Fibroblast of mammary gland (primary cell): Measurements from ENCODE around the gene SULT2B1.

Experiments
- DNase-seq: peaks from one replicate; pipeline ENCODE4 v3.0.0-alpha.2; 2010; ENCODE audit warnings: low read depth
- H3K4me3 ChIP-seq: 2 replicates; pipeline ENCODE4 v1.5.1; 2011; ENCODE audit warnings: low read depth, mild to moderate bottlenecking, low read length, moderate library complexity; ENCODE audit not compliant: control insufficient read depth
- TF ChIP-seq, protein P1 (sequence below): conservative IDR thresholded peaks from 2 replicates; pipeline ENCODE4 v1.5.1; 2011; ENCODE audit warnings: low read depth, low read length, inconsistent platforms; ENCODE audit not compliant: control insufficient read depth, insufficient read depth

SULT2B1 gene

GRCh38 chr19:48632692-48633147, 80.7 kb downstream of the SULT2B1 start:
- DNase-seq, result peak; percentile 64
- TF ChIP-seq, protein P1, sequence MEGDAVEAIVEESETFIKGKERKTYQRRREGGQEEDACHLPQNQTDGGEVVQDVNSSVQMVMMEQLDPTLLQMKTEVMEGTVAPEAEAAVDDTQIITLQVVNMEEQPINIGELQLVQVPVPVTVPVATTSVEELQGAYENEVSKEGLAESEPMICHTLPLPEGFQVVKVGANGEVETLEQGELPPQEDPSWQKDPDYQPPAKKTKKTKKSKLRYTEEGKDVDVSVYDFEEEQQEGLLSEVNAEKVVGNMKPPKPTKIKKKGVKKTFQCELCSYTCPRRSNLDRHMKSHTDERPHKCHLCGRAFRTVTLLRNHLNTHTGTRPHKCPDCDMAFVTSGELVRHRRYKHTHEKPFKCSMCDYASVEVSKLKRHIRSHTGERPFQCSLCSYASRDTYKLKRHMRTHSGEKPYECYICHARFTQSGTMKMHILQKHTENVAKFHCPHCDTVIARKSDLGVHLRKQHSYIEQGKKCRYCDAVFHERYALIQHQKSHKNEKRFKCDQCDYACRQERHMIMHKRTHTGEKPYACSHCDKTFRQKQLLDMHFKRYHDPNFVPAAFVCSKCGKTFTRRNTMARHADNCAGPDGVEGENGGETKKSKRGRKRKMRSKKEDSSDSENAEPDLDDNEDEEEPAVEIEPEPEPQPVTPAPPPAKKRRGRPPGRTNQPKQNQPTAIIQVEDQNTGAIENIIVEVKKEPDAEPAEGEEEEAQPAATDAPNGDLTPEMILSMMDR, result no peak
- no peak overlapping the region for H3K4me3 ChIP-seq

GRCh38 chr19:48633148-48634035, 81.4 kb downstream of the SULT2B1 start:
- DNase-seq, result no peak
- TF ChIP-seq, protein P1, result no peak
- no peak overlapping the region for H3K4me3 ChIP-seq

DNA sequence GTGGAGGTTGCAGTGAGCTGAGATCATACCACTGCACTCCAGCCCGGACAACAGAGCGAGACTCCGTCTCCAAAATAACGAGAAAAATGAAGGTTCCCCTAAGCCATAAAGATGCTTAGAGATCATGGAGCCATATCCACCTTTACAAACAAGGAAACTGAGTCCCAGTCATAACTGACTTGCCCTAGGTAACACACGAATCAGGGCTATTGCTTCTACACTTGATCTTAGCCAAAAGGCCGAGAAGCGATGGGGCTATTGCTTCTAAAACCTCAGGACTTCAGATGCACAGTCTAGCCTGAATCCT, 82.0 kb downstream of the SULT2B1 start:
- no peak for DNase-seq
- H3K4me3 ChIP-seq, result peak overlapping the region; percentile 33
- TF ChIP-seq, protein P1, result no peak

DNA sequence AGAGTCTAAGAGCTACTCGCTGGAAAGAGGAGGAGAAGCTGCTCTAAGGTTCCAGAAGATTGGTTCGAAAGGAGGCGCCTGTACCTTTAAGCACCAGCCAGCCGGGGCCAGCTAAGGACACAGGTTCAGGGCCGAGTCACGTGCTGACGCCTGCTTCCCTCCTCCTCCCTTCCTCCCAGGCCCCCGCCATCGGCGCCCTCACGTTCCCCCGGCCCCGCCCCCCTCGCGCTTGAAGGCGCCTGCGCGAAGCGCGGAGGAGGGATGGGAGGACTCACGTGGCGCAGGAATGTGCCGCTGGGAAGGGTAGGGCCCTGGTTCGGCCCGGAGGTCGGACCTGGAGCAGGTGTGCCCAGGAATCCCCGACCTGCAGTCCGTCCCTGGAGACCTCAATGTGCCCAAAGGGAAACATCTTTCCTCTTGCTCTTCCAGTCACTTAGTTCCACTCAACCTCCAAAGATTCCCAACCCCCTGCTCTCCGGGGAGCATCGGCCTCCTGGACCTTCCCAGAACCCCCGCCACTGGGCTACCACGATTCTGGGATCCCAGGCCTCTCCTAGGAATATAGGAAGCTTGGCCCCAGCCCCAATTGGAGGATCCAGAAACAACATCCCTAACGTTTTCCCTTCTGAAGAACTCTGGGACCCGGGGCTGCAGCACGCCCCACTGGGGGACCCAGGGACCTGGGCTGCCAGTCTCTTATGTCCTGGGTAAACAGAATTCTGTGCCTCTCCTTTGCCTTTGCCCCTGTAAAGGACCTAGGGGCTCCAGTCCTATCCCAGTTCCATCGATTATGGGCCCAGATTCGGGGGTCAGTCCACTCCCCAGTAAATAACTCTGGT, 82.7 kb downstream of the SULT2B1 start:
- H3K4me3 ChIP-seq, result peak overlapping the region; percentile 33
- peak; percentile 94 for DNase-seq
- TF ChIP-seq, protein P1, result no peak

- H3K4me3 ChIP-seq, result no peak overlapping the region
- DNase-seq, result no peak
- TF ChIP-seq, protein P1, result no peak
Measured at GRCh38 chr19:48635263-48635965, 83.4 kb downstream of the SULT2B1 start.

GRCh38 chr19:48635966-48636858, 84.2 kb downstream of the SULT2B1 start:
- TF ChIP-seq, protein P1, result no peak
- H3K4me3 ChIP-seq, result no peak overlapping the region
- DNase-seq, result no peak
